HG02870 (cell line): ENCODE measurements around the gene KCTD12.

Experiments used
- ATAC-seq: cut with Tn5 transposase; IDR thresholded peaks from one replicate; pipeline ENCODE4 v1.9.1; 2021; ENCODE audit warnings: mild to moderate bottlenecking, moderate library complexity; ENCODE audit not compliant: unreplicated experiment

The KCTD12 gene

GRCh38 chr13:76888421-76888820 is 2.2 kb upstream of the KCTD12 start:
- no peak for ATAC-seq

DNA sequence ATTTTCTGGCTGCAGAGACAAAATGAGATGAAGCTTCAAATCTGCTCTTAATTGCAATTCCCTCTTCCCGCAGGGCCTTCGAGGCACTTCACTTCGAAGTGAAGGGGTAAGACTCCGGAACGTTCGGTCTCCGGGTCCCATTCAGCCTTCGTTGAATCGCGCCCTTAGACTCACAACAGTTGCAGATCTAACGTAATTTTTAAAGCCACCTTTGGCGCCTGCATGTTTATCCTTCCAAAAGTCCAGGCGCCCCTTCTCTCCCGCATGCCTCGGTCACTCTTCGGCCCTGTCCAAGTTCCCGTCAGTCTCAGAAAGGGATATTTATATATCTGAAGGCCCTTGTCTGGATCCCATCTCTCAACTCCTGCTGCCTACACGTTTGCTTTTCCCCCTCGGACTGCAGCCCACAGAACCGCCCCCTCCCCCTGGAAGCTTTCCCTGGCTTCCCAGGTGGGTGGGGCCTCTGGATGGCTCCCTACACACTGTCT is 915 bp upstream of the KCTD12 start:
- ATAC-seq = no peak

- peak; percentile 14 for ATAC-seq
These were observed 257 bp downstream of the KCTD12 start for GRCh38 chr13:76886005-76886291.

GRCh38 chr13:76885203-76886004 is 801 bp downstream of the KCTD12 start:
- peak; percentile 39 for ATAC-seq

- no peak for ATAC-seq
These were observed 1.4 kb downstream of the KCTD12 start for GRCh38 chr13:76884907-76885202.

GRCh38 chr13:76884186-76884906 is 1.9 kb downstream of the KCTD12 start:
- no peak for ATAC-seq

- no peak for ATAC-seq
These were observed 3.0 kb downstream of the KCTD12 start for GRCh38 chr13:76883236-76883635.

DNA sequence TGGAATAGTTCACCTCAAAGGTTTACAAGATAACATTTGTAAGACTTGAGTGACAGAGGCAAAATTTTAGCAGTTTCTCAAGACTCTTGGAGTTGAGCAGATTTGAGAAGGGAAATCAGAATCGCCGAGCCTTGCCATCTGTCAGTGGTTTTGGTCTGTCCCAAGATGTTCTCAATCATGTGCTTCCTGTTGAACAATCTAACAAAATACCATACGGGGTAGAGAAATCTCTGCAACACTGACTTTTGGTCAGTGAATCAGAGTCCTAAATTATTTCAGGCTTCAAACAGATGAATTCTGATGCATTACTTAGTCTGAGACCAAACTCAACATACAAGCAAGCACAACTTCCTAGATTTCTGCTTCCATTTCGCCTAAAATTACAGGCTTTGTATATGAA is 3.8 kb downstream of the KCTD12 start:
- no peak for ATAC-seq

DNA sequence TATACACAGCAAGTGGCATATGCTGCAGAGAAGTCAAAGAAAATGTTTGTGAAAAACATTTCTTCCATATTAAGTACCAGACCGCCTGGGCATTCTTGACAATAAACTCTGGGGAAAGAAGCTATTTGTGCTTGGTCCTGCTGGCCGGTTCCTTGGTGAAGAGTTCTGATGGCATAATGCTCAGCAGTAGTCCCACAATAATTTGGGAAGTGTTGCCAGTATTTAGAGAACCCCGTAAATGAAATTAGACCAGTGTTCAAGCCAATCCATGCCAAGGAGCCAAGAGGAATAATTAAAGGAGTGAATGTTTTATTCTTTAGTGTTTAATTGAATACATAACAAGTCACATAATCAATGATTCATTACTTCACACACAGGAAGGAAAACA is 6.3 kb downstream of the KCTD12 start:
- no peak for ATAC-seq

GRCh38 chr13:76879203-76879882 is 6.9 kb downstream of the KCTD12 start:
- ATAC-seq = peak; percentile 93

DNA sequence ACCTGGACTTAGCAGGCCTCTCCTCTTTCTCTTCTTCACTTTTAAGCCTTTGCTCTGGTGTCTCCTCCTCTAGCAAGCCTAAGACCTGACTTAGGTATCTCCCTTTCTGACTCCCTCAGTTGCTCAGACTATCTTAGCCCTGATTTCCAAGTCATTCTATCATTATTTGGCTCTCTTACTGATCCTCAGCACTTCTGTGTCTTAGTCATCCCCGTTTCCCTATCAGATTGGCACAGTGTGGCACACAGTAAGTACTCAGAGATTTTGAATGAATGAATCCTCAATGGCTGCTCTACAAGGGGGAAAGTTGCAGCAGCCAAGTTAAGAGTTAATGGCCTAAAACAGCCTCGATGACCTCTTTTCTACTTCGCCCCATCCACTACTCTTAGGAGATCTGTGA is 8.2 kb downstream of the KCTD12 start:
- ATAC-seq = no peak

GRCh38 chr13:76875271-76875815 is 10.9 kb downstream of the KCTD12 start:
- ATAC-seq = no peak

DNA sequence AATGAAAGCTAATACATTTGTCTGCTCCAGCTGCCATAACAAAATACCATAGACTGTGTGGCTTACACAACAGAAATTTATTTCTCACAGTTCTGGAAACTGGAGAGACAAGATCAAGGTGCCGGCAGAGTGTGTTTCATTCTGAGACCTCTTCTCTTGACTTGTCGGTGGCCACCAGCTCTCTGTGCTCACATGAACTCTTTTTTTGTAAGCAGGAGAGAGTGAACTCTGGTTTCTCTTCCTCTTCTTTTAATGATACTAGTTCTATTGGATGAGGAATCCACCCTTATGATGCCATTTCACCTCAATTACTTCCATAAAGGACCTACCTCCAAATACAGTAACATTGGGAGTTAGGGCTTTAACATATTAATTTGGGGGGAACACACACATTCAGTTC is 11.7 kb downstream of the KCTD12 start:
- peak; percentile 91 for ATAC-seq

GRCh38 chr13:76873445-76873844 is 12.8 kb downstream of the KCTD12 start:
- no peak for ATAC-seq

DNA sequence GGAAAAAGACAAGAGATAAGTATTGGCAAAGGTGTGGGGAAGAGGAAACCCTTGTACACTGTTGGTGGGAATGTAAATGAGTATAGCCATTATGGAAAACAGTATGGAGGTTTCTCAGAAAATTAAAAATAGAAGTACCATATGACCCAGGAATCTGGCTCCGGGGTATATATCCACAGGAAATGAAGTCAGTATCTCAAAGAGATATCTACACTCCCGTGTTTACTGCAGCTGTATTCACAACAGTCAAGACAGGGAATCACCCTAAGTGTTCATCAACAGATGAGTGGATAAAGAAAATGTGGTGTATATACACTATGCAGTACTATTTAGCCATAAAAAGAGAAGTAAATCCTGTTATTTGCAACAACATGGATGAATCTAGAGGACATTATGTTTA is 13.5 kb downstream of the KCTD12 start:
- no peak for ATAC-seq

GRCh38 chr13:76871432-76871831 is 14.8 kb downstream of the KCTD12 start:
- ATAC-seq = no peak

DNA sequence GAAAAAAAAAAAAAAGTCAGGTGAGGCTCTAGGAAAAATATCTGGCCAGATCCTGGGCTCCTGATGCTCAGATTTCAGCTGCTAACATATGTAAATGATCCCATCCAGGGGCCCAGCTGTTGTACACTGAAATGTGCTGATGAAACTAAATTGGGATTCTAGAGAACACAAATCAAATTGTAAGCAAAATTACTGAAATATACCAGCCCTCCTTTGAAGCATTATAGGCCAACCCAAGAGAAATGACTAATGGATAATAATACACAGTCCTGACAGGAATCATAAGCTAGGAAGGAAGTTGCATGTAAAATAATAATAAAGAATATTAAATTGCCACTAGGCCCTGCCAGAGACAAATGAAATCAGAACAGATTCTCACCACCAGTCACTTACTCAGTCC is 17.8 kb downstream of the KCTD12 start:
- ATAC-seq = no peak

GRCh38 chr13:76865996-76866503 is 20.2 kb downstream of the KCTD12 start:
- ATAC-seq = no peak

DNA sequence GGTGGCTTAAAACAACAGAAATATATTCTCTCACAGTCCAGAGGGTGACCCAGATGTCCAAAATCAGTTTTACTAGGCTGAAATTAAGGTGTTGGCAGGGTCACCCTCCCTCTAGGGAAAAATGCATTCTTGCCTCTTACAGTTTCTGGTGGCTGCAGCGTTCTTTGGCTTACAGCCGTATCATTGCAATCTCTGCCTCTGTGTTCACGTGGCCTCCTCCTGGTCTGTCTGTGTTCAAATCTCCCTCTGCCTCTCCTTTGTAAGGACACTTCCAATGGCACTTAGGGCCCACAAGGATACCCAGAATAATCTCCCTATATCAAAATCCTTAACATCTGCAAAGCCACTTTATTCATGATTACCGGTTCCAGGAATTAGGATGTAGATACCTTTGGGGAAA is 21.1 kb downstream of the KCTD12 start:
- ATAC-seq = no peak

GRCh38 chr13:76864259-76864658 is 21.9 kb downstream of the KCTD12 start:
- no peak for ATAC-seq

DNA sequence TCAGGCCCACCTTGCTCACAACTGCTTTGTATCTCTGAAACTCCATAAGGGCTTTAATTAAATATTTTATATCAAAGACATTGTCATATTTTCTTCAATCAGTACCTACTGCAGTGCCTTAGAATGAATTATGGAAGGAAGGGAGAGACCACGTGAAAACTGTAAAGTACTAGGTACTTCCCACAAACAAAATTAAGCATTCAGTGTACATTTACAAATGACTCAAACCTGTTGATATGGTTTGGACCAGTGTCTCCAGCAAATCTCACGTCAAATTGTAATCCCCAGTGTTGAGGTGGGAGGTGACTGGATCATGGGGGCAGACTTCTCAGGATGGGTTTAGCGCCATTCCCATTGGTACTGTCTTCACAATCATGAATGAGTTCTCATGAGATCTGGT is 23.2 kb downstream of the KCTD12 start:
- no peak for ATAC-seq

DNA sequence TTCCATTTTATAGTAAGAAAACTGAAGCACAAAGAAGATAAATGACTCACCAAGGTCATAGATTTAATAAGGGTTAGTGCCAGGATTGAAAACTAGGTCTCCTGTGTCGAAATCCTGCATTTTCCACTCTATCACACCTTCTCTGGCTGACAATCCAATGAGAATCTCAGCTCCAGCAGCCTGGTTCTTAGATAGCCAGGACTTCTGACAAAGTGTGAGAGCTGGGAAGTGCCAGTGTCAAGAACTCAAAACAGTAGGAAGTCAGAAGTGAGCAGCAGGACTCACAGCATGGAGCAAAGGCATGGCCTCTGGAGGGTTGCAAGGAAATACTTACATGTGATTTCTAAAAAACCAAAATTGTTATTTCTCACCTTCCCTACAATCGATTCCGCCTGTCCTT is 24.3 kb downstream of the KCTD12 start:
- ATAC-seq = no peak
